ENCODE measurements around the gene JOSD2. TPM values are rescaled to one million over a fixed set of nuclear protein-coding genes. Genes with fewer than 3 reads are reported as not detected.

JOSD2 gene, protein sequence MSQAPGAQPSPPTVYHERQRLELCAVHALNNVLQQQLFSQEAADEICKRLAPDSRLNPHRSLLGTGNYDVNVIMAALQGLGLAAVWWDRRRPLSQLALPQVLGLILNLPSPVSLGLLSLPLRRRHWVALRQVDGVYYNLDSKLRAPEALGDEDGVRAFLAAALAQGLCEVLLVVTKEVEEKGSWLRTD
- 10 to 100 TPM; 31.3 to 59.4 (median 42.9) TPM for total RNA-seq

DNA sequence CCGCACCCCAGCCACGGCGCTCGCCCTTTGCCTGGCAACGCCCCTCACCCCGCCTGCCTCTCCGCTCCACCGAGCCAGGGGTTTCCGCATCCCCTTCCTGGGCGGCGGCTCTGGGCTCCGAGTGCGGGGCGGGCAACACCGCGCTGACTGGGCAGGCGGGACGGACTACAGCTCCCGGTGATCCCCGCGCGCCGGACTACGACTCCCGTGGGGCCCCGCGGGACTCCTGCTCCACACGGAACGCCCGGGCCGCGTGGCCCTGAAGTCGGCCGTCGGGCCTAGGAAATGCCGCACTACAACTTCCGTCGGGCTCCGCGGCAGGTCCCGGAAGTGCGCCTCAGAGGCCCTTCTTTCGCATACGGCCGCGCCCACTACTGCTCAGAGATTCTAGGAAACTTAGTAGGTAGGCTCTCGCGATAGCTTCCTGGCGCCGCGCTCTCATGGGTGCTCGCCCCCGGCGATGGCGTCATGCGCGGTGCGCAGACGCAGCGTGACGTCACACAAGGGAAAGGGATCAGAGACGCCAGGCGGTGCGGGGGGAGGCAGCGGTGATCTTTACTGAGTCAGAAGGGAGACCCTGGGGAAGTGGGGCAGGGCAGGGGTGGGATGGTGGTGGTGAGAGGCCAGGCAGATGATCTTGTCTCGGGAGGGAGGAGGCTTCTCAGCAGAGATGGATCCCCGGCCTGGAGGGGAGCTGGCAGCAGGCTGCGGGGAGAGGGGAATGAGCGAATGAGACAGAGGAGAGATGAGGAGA lies at the start of gene JOSD2:
JOSD2 (minus strand) TSS at position 123 of the 754 bp plus-strand sequence. CDS start 760 bp downstream, outside the sequence.
- TF ChIP-seq, protein P1, sequence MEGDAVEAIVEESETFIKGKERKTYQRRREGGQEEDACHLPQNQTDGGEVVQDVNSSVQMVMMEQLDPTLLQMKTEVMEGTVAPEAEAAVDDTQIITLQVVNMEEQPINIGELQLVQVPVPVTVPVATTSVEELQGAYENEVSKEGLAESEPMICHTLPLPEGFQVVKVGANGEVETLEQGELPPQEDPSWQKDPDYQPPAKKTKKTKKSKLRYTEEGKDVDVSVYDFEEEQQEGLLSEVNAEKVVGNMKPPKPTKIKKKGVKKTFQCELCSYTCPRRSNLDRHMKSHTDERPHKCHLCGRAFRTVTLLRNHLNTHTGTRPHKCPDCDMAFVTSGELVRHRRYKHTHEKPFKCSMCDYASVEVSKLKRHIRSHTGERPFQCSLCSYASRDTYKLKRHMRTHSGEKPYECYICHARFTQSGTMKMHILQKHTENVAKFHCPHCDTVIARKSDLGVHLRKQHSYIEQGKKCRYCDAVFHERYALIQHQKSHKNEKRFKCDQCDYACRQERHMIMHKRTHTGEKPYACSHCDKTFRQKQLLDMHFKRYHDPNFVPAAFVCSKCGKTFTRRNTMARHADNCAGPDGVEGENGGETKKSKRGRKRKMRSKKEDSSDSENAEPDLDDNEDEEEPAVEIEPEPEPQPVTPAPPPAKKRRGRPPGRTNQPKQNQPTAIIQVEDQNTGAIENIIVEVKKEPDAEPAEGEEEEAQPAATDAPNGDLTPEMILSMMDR (IDR thresholded peaks at IDR 0.05): peak in 2 of 3 experiments; percentile 6 to 35
- TF ChIP-seq POLR2AphosphoS5 (IDR thresholded peaks at IDR 0.05): peak; percentile 90 to 95
- TF ChIP-seq EP300 (IDR thresholded peaks at IDR 0.05): no peak
- TF ChIP-seq POLR2A (IDR thresholded peaks at IDR 0.05; ENCODE audit: low read depth): peak; percentile 67
- peak within 1 kb of the TSS; percentile 75 to 81 (median 77) for H3K27ac ChIP-seq (replicated peaks in 1 of 4)
- H3K9me3 ChIP-seq: no peaks in the 10 kb centered on the region
- peaks cover 0 to 11% (median 2%) of the 10 kb centered on the region in 4 donors for H3K36me3 ChIP-seq
- intact Hi-C loops (cut with DNase I): no loop called here
- H3K4me1 ChIP-seq: peaks cover 17 to 25% (median 22%) of the 10 kb centered on the region in 4 donors
- H3K4me3 ChIP-seq: peak within 1 kb of the TSS; percentile 65 to 87 (median 72)
- whole genome bisulfite sequencing: 2% methylated on average over 39 of the region's 69 CpGs
- peak; percentile 100 for DNase-seq (ENCODE audit: extremely low spot score)
- H3K27me3 ChIP-seq: peaks cover 0 to 21% (median 0%) of the 10 kb centered on the region in 4 donors

DNA sequence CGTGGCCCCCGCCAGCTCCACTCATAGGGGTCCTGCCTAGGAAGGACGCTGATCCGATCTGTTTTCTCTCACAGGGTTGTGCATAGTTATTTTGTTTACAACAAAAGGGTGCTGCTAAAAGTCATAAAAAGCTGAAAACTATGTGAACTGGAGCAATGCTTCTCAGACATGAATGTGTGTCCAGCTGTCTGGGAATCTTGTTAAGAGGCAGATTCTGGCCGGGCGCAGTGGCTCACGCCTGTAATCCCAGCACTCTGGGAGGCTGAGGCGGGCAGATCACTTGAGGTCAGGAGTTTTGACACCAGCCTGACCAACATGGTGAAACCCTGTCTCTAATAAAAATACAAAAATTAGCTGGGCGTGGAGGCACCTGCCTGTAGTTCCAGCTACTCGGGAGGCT lies 48.6 kb upstream of the JOSD2 start:
- TF ChIP-seq POLR2A (IDR thresholded peaks at IDR 0.05; ENCODE audit: low read depth) (no peak), EP300 (IDR thresholded peaks at IDR 0.05) (no peak), POLR2AphosphoS5 (IDR thresholded peaks at IDR 0.05) (no peak)
- TF ChIP-seq, protein P1 (IDR thresholded peaks at IDR 0.05): no peak
- H3K27ac ChIP-seq (replicated peaks in 1 of 4): no peak overlapping the region
- no peak for DNase-seq (ENCODE audit: extremely low spot score)
- peaks cover 13 to 17% (median 15%) of the 10 kb centered on the region in 4 donors for H3K4me1 ChIP-seq
- WGBS: 82% methylated on average over 10 of the region's 10 CpGs
- intact Hi-C loops (cut with DNase I): no loop called here
- peaks cover 0 to 95% (median 25%) of the 10 kb centered on the region in 4 donors for H3K27me3 ChIP-seq
- no peaks in the 10 kb centered on the region for H3K9me3 ChIP-seq
- no peak overlapping the region for H3K4me3 ChIP-seq
- H3K36me3 ChIP-seq: no peaks in the 10 kb centered on the region

DNA sequence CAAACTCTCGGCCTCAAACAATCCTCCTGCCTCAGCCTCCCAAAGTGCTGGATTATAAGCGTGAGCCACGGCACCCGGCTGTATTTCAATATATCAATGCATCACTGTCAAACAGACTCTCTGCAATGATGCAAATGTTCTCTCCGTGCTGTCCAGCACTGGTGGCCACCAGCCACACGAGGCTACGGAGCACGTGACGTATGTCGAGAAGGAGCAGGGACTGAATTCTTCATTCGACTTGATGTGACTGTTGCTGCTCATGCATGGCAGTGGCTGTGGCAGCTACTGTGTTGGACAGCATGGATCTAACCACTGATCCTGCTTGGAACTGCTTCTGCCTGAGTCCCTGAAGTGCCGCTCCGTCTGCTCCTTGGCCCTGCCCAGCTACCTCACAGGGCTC lies 47.5 kb upstream of the JOSD2 start:
- WGBS: 86% methylated on average over 11 of the region's 13 CpGs
- DNase-seq (ENCODE audit: extremely low spot score): no peak
- Histone ChIP-seq H3K4me1 (peaks cover 13 to 17% (median 15%) of the 10 kb centered on the region in 4 donors), H3K27me3 (peaks cover 0 to 95% (median 27%) of the 10 kb centered on the region in 4 donors), H3K36me3 (no peaks in the 10 kb centered on the region), H3K27ac (replicated peaks in 1 of 4) (no peak overlapping the region), H3K9me3 (no peaks in the 10 kb centered on the region), H3K4me3 (no peak overlapping the region)
- intact Hi-C loops (cut with DNase I): no loop called here
- TF ChIP-seq, protein P1 (IDR thresholded peaks at IDR 0.05): no peak
- TF ChIP-seq POLR2AphosphoS5 (IDR thresholded peaks at IDR 0.05) (no peak), POLR2A (IDR thresholded peaks at IDR 0.05; ENCODE audit: low read depth) (no peak), EP300 (IDR thresholded peaks at IDR 0.05) (no peak)

DNA sequence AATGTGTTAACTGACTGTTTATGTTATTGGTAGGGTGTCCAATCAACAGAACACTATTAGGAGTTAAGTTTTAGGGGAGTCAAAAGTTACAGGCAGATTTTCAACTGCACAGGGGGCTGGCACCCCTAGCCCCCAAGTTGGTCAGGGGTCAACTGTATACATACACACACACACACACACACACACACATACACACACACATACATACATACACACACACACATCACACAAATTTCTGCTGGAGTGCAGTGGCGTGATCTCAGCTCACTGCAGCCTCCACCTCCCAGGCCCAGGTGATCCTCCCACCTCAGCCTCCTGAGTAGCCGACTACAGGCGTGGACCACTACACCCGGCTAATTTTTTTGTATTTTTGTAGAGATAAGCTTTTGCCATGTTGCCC lies 47.0 kb upstream of the JOSD2 start:
- Histone ChIP-seq H3K36me3 (no peaks in the 10 kb centered on the region), H3K27ac (replicated peaks in 1 of 4) (no peak overlapping the region), H3K4me3 (no peak overlapping the region), H3K4me1 (peaks cover 13 to 17% (median 15%) of the 10 kb centered on the region in 4 donors), H3K27me3 (peaks cover 0 to 95% (median 25%) of the 10 kb centered on the region in 4 donors), H3K9me3 (no peaks in the 10 kb centered on the region)
- 89% methylated on average over 3 of the region's 4 CpGs for WGBS
- intact Hi-C loops (cut with DNase I): no loop called here
- no peak for DNase-seq (ENCODE audit: extremely low spot score)
- TF ChIP-seq POLR2AphosphoS5 (IDR thresholded peaks at IDR 0.05): no peak

DNA sequence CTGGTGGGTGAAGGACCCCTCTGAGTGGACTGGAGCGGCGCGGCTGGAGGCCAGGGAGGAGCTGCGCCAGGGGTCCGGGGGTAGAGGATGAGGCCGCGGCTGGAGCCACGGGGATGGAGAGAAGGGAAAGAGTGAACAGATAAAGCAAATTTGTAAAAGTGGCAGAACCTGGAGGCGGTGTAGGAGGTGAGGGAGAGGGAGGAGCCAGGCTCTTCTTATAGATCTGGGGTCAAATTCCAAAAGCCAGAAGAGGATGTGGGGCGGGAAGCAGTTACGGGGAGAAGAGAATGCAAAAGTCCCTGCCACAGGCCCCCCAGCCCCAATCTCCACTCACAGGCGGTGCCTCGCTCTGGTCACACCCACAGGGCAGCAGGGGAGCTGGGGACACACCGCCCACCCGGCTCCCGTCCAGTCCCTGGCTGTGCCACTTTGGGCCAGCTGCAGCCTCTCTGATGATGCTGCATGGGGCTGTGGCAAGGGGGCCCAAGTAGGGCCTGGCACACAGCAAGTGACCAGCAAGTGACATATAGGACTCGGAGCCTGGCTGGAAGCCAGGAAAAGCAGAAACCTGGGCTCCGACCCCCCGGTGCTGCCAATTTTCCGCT lies 46.1 kb upstream of the JOSD2 start:
- no peak for DNase-seq (ENCODE audit: extremely low spot score)
- intact Hi-C loops (cut with DNase I): no loop called here
- 25% methylated on average over 20 of the region's 20 CpGs for WGBS
- Histone ChIP-seq H3K36me3 (no peaks in the 10 kb centered on the region), H3K4me3 (peak overlapping the region; percentile 47 to 55 (median 48)), H3K9me3 (no peaks in the 10 kb centered on the region), H3K4me1 (peaks cover 13 to 18% (median 15%) of the 10 kb centered on the region in 4 donors), H3K27ac (replicated peaks in 1 of 4) (no peak overlapping the region), H3K27me3 (peaks cover 0 to 93% (median 23%) of the 10 kb centered on the region in 4 donors)
- TF ChIP-seq POLR2AphosphoS5 (IDR thresholded peaks at IDR 0.05) (no peak), POLR2A (IDR thresholded peaks at IDR 0.05; ENCODE audit: low read depth) (no peak), EP300 (IDR thresholded peaks at IDR 0.05) (no peak)
- TF ChIP-seq, protein P1 (IDR thresholded peaks at IDR 0.05): no peak

Measured in esophagus muscularis mucosa (tissue), 4 donors.